HG02943 (cell line): ENCODE measurements around the gene EAF1.
"Not testable (repeated sequence)": the region's sequence is repeated elsewhere in the genome, so short reads cannot be mapped to it uniquely, and the experiment has no call there.

Source experiments
- ATAC-seq: cut with Tn5 transposase; IDR thresholded peaks from one replicate; pipeline ENCODE4 v1.9.1; 2021; ENCODE audit warnings: mild to moderate bottlenecking, low read depth, moderate library complexity; ENCODE audit not compliant: unreplicated experiment

Gene EAF1

DNA sequence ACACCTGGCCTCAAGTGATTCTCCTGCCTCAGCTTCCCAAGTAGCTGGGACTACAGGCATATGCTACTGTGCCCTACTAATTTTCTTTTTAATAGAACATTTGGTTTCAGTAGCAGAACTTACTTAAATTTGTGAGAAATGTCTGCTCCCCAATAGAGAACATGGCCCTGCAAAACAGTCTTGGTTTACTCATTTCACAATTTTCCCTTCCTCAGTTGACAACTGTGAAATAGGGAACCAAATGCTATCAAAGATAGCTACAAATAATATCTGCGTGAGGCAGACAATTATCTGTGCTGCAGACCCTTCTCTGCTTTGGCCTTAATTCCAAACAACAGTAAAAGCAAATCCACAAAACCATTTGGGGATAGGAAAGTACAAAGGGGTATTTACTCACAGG is 22.6 kb upstream of the EAF1 start:
- ATAC-seq, result no peak

DNA sequence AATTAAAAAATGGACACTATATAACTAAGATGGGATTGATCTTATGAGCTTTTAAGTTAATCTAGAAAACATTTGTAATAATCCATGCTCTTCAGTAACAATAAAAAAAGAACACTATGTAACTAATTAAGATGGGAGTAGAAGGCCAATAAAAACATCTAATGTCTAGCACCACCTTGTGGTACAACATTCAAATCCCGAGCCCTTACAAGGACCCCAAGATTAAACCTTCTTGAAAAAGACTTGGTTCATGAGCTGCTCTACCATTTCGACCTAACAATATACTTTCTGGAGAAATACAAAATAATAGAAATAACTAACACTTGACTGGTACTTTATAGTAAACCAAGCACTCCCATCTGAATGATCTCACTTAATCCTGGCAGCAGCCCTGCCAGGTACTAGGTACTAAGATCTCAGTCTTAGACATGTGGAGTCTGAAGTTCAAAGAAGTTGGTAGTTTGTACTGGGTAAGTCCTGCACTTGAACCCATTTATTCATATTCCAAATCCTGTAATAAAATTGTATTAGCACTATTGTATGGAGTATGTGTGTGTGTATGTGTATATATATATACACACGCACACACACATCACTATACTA is 21.8 kb upstream of the EAF1 start:
- ATAC-seq, result no peak

DNA sequence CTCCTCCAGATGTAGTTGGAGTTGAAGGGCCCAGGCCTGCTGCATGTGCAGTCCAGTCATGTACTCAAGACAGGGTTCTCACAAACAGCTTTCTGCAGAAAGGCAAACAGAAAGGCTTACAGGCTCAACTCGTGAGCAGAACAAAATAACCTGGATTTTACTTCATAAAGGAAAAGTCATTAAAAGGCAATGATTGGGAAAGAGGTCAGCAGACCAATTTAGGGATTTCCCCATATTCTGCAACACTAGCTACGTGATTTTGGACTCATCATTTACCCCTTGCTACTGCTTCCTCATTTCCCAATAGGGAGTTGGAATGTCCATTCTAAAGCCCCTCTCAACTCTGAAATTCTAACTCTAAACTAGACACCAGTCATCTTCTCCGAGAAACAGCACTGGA is 18.2 kb upstream of the EAF1 start:
- ATAC-seq, result no peak

DNA sequence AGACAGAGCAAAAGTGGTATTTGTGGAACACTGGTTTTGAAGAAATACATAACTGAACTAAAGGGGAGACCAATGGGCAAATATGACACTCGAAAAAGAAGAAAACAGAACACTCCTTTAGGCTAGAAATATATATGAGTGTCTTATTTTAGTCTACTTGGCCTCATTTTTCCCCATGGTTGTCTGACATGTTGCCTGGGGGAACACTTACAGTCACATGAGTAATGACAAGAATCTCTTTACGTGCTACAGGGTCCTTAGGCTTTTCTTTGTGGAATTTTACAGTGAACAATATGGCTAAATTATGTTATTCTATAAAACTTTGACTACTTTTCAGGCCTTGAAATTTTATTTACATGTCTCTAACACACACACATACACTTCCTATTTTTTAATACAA is 17.6 kb upstream of the EAF1 start:
- ATAC-seq, result no peak

DNA sequence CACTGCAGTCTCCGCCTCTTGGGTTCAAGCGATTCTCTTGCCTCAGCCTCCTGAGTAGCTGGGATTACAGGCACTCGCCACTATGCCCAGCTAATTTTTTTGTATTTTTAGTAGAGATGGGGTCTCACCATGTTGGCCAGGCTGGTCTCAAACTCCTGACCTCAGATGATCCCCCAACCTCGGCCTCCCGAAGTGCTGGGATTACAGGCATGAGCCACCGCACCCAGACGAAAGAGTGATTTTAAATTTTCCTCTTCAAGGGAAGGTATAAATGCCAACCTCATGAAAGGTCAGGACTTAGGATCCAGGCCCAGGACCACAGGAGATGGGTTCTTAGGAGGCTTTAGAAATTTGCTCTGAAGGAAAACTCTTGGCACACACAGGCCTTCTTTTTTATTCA is 16.4 kb upstream of the EAF1 start:
- not testable (repeated sequence) for ATAC-seq

DNA sequence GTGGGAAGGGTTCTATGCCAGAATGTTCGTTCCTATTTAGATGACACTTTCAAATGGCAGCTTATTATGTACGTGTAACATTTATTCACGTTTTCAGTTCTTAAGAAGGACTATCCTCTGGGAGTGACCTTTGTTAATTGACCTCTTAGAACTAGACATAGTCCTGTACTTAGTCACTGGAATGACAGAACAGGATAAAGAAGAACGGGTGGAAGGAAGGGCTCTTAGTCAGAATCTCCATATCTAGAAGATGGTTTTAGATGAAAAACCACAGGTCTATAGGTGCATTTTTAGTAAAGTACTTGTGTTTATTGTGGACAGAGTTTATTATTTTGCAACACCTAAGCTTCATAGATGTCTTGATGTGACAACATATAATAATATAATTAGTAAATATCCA is 6.5 kb upstream of the EAF1 start:
- no peak for ATAC-seq

DNA sequence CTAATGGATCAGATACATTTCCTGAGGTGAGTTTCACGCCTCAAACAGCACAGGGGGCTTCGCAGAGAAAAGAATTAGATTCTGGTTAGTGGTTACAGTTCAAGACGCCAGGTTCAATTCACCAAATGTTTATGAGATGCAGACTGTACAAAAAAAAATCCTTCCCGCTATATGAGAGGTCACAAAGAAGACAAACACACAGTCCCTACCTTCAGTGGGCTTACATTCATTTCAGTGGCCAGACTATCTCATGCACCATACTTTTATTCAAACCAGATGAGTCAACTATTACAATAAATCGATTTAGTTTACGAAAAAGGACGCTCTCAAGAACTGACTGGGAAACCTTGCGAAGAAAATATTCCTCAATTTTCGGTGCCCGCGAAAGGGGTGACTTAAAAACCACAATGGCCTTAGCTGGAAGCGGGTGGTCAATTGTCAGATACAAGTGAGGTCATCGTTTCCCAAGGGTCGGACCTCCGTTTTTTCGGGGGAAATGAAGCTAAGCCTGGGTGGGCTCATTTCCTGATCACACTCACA is 749 bp upstream of the EAF1 start:
- ATAC-seq, result no peak

DNA sequence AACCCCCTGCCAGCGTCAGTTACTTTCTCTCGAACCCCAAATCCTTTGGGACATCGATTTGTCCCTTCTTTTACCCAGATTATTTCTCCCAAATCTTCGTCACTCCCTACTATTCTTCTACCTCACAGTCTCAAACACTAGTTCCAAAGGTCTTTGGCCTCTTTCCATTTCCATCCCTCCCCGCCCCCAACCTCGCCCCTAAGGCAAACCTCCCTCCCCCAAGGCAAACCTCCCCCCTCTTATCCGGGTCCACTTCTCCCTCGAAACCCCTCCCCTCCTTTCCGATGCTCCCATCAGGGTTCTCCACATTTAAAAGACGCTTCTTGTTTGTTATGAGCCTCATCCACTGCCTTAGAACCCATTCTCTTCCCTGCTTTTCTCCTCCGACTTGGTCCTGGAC is 583 bp downstream of the EAF1 start:
- no peak for ATAC-seq

DNA sequence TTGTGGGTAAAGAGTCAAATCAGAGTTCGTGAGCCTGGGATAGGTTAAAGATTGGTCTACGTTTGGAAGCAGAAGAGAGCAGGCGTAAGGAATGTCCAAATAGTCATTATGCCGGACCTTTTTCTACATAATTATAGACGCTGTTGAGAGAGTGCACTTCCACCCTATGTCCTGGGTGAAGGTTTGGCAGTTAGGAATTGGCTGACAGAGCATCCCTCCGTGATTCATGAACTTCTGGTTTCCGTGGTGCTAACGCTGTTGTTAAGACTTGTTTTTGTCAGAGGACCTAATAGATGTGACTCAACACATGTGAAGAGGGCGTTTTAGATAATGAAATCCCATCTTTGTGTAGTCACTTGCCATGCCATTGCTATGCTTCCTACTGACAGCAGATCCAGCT is 1.1 kb downstream of the EAF1 start:
- ATAC-seq, result no peak

DNA sequence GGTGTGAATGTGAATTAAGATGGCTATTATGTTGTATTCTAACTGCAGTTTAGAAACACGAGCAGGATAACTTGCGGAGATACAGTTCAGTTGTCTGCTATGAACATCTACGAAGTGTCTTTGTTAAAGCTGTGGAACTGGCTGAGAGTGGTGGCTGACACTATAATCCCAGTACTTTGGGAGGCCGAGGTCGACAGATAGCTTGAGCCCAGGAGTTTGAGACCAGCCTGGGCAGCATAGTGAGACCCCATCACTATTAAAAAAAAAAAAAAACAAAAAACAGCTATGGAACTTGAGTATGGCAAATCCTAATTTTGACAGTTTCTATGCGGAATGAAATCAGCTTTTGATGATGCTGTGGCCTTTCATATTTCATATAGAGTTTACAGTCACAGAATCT is 1.7 kb downstream of the EAF1 start:
- ATAC-seq, result no peak

DNA sequence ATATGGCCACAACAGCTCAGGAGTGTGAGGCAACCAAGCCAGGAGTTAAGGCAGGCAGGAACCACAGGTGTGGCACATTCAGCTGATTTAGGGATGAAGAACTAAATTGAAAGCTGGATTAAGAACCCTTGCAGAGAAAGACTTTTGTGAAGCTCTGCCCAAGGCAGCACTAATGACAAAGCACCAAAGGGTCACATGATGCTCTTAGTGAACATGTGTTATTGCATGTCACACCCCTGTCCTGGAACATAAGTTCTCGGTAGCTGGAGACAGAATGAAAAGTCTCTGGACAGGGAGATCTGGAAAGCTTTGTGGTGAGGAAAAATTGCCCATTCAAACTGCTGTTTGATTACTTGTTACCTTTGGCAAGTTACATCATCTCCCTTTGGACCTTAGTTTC is 3.2 kb downstream of the EAF1 start:
- ATAC-seq, result no peak

DNA sequence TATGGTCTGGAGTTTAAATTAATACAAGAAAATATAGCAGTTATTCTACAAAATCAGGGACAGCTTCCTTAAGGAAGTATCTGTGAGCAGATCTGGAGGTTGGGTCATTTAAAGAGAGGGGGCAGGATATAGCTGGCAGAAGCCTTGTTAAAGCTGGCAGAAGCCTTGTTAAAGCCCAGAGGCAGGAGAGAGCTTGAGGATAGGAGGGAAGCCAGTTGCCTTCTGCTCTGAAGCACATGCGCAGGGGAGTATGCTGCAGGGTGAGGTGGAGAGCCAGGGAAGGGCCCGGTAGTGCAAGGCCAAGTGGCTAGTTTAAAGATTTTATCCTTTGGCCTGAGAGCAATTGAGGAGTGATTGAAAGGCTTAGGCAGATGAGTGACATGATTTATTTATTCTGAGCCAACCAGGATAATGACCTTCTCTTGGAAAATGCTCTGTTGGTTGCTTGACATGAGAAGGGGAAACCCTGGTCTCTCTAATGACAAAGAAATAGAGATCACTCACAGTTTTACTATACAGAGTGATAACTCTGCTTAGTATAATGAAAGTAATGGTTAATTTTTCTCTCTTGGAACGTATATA is 3.9 kb downstream of the EAF1 start:
- ATAC-seq, result no peak

DNA sequence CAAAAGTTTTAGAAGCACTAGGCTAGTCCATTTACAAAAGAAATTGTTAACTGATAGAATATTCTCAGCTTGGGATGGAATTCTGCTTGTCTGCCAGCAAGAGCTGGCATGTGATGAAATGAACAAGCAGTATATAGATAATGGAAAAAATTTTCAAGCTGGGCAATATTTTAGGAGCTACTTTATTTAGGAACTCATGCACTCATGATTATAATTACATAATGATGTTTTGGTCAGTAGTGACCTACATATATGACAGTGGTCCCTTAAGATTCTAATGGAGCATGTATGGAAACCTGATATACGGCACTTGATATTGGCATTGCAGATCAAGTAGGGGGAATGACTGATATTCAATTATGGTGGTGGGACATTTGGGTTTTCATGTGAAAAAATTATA is 6.1 kb downstream of the EAF1 start:
- no peak for ATAC-seq

DNA sequence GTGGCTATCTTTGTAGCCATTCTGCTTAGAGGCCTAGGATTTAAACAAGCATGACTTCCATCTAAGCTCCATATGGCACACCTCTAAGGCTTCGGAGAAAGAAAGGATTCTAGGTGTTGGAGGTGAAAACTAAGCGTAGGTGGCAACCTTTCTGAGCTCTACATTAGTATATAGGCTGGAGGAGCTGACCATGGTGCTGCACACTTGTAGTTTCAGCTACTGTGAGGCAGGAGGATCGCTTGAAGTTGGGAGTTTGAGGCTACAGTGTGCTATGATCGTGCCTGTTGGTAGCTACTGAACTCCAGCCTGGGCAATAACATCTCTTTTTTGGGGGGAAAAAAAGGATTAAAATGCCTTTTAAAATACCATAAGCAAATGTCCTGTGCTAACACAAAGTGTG is 7.4 kb downstream of the EAF1 start:
- ATAC-seq, result no peak

DNA sequence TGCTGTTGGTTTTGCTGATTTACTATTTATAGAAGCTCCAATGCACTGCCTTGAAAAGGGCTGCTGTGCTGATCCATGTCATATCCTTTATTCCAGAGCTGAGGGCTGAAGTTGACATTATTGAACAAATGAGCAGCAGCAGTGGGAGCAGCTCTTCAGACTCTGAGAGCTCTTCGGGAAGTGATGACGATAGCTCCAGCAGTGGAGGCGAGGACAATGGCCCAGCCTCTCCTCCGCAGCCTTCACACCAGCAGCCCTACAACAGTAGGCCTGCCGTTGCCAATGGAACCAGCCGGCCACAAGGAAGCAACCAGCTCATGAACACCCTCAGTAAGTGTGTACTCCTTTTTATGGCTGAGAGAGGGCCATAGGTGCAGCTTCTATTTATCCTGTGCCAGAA is 8.8 kb downstream of the EAF1 start:
- no peak for ATAC-seq

DNA sequence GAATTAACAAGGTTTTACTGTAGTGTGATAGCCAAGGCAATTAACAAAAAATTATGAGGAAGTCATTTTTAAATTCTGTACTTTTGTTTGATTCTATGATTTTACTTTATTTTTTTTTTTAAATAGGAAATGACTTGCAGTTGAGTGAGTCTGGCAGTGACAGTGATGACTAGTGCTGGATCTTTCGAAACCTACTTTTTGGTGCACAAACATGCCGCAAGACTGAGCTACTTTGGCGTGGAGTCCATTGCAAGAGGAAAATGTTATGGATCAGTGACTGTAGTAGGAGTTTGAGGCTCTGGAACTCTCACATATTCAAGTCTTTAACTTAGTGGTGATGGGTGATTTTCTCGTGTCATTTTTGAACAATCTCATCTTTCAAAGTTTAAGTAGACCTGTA is 11.6 kb downstream of the EAF1 start:
- ATAC-seq, result no peak

DNA sequence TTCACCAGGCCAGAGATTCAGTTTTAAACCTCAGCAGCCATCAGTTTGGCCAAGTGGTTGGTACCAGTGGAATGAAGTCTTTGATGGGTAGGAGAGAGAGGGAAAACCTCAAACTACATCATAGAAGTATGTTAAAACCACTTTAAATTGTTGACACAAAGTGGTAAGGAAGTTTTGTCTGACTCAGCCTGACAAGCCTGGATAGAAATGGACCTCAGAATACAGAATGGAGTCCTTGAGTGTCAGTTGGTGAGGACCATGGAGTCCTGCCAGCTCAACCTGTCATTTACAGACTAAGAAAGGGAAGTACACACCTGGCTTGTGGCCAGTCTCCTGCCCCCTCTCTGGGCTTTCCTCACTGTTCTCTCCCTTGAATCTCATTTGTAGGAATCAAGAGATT is 12.1 kb downstream of the EAF1 start:
- no peak for ATAC-seq

DNA sequence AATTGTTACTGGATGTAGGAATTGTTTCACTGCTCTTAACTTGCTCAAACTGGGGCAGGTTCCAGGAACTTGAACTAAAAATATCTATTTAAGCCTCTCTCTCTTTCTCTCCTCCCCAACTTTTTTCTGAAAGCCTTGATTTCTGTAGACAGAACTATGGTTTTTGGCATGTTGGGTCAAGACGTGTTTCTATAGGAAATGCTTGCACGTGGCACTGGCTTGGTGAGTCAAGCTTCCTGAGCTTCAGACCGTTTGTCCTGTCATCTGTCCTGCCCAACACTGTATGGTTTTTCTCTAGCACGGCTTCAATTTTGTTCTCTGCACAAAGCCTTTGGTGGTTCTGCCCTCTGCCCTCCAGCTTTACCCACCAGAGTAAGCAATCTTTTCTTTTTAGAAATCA is 13.5 kb downstream of the EAF1 start:
- no peak for ATAC-seq

DNA sequence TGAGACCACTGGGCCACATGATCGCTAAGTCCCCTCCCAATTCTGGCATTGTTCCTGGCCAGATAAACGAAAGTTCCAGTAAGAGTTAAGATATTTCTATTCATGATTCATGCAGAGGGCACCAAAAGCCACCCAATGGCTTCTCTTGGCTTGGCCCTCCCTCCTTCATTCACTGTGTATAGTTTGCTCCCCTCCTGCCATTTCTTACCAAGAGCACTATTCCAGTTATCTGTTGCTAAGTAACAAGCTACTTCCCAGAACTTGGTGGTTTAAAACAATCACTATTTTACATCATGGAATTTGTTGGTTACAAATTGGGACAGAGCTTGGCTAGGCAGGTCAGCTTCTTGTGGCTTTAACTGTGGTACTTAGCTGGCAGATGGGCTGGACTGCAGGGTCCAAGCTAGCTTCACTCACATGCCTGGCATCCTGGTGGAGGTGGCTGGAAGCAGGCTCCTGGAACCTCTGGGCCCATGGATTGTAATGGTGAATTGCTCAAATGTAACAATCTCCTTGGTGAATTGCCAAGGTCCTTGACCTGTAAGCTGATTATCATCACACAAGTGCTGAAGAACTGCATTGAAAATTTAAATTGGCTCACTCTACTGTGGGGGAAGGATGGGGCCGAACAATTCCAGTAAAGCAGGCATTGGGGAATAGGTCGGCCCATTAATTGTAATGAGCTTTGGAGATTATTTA is 16.6 kb downstream of the EAF1 start:
- no peak for ATAC-seq

DNA sequence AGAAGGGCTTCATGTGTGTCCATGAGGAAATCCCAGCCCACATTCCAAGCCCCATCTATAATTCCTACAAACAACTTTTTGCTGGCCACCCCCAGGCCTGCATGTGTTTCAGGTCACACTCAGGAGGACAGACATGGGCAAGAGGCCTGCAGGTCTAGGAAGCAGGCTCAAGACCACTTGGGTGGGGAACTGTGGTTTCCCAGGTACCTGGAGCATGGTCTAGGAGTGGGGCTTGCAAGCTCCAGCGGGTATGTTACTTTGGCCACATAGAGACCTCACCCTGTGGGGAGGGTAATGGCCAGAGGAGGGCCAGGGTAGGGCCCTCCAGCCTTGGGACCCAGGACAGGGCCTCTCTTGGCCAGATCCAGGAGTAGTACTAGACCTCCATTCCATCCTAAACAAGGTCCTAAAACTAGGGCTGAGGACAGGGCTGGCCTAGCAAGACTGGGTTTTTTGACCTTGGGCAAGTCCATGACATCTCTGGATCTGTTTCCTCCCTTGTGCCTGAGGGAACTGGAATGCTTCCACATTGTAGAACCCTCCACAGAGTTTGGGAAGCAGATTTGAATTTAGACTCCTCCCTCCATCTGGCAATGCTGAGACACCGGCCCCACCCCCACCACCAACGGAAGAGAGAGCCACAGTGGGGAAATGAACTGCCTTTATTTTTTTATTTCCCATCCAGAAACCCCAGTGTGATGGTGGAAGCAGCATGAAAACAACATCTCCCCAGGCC is 22.3 kb downstream of the EAF1 start:
- ATAC-seq, result no peak

DNA sequence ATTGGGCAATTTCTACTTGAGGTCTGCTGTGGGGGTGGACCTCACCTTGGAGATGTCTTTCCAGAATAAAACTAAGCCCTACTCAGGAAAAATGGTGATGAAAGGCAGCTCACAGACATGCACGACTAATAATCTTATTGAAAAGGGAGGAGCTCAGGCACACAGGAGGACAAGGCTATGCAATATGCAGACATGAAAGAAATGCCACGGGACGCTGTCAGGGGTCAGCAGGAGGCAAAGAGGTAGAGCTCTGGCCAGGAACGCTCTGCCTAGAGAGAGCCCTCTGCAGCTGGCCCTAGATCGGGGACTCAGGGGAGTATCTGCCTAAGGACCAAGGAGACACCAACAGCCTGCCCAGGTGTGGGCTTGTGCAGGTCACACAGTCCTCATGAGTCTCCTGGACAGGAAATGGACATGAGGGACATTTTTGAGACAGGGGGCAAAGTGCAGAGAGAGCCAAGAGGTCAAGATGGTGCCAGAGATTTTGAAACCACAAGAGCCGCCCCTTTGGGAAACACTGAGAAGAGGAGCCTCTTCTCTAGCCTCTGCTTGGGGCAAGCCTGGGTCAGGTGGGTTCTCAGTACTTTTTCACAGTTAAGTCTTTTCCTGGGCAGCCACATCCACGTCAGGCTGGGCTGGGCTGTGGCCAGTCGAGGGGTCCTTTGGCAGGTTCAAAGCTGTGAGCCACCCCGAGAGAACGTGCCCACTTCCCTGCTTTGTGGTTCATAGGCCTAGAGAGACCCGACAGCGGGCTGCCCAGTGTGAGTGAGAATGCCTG is 23.2 kb downstream of the EAF1 start:
- ATAC-seq, result no peak
